SK-N-SH (cell line): ENCODE data around the gene ITCH.
A peak's percentile ranks its signal among the peaks of the same experiment; 100 is the strongest.

Experiments used
- ELF1 ChIP-seq: IDR thresholded peaks from 2 replicates; pipeline ENCODE4 v1.4.0; 2012
- EP300 ChIP-seq, 2 experiments: IDR thresholded peaks; 2 replicates each; pipeline versions ENCODE4 v1.4.0 to v1.6.1; 2012; ENCODE audit warnings: borderline replicate concordance in 1 of 2, low read depth in 1 of 2, low read length in 1 of 2
- EZH2phosphoT487 ChIP-seq: fragments of 200-600 bp; sonication (generic); IDR thresholded peaks from 2 replicates; pipeline ENCODE4 v1.6.1; 2017; ENCODE audit warnings: low read depth, mixed run types, mild to moderate bottlenecking, antibody characterized with exemption, moderate library complexity, borderline replicate concordance
- RCOR1 ChIP-seq: fragments of 150-350 bp; IDR thresholded peaks from 2 replicates; pipeline ENCODE4 v1.6.1; 2017; ENCODE audit warnings: antibody characterized with exemption, low read length
- RXRA ChIP-seq: IDR thresholded peaks from 2 replicates; pipeline ENCODE4 v1.4.0; 2012; ENCODE audit warnings: low read depth, mild to moderate bottlenecking, borderline replicate concordance
- TEAD4 ChIP-seq: IDR thresholded peaks from 2 replicates; pipeline ENCODE4 v1.4.0; 2012; ENCODE audit warnings: mild to moderate bottlenecking, borderline replicate concordance; ENCODE audit not compliant: insufficient read depth
- YY1 ChIP-seq: IDR thresholded peaks from 2 replicates; pipeline ENCODE4 v1.4.0; 2012; ENCODE audit warnings: low read depth, mild to moderate bottlenecking
- TF ChIP-seq, protein P1 (sequence below): fragments of 200-600 bp; sonication (generic); IDR thresholded peaks from 2 replicates; pipeline ENCODE4 v1.6.1; 2017; ENCODE audit warnings: antibody characterized with exemption, mild to moderate bottlenecking, moderate library complexity
- TF ChIP-seq, protein P2 (sequence below): IDR thresholded peaks from 2 replicates; pipeline ENCODE4 v1.6.1; 2012; ENCODE audit warnings: mild to moderate bottlenecking, low read depth, low read length, moderate library complexity

DNA sequence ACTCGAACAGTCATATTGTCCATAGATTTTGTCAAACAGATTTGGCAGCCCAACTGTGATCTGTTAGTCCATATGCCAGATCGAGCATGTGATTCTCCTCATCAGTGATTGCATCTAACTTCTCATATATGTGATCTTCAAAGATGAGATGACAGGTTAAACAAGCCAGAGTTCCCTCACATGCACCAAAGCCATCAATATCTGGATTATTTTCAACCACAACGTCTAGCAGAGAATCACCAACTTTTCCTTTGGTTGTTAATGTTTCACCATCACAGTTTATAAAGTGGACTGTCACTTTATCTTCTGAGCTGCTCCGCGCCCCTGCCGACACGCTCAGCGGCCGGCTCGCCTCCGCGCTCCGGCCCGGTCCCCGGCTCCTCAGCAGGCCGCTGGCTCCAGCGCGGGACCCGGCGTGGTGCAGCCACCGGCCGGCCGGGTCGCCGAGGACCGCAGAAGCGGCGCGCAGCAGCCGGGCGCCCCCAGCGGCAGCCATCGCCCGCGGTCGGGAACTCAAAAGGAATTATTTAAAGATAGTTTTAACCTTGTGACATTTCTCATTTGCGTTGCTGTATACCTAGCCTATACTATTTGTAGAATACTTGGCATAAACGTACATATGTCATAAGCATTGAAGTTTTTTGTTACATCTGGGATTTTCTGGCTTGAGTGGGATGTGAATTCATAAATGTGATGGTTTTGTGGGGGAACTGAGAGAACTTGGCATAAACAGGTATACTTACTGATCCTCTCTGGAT is 113.1 kb downstream of the ITCH start:
- TF ChIP-seq, protein P1, sequence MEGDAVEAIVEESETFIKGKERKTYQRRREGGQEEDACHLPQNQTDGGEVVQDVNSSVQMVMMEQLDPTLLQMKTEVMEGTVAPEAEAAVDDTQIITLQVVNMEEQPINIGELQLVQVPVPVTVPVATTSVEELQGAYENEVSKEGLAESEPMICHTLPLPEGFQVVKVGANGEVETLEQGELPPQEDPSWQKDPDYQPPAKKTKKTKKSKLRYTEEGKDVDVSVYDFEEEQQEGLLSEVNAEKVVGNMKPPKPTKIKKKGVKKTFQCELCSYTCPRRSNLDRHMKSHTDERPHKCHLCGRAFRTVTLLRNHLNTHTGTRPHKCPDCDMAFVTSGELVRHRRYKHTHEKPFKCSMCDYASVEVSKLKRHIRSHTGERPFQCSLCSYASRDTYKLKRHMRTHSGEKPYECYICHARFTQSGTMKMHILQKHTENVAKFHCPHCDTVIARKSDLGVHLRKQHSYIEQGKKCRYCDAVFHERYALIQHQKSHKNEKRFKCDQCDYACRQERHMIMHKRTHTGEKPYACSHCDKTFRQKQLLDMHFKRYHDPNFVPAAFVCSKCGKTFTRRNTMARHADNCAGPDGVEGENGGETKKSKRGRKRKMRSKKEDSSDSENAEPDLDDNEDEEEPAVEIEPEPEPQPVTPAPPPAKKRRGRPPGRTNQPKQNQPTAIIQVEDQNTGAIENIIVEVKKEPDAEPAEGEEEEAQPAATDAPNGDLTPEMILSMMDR: peak; percentile 56
- TF ChIP-seq TEAD4 (no peak), YY1 (no peak), RXRA (no peak), RCOR1 (no peak), EZH2phosphoT487 (no peak), EP300 (IDR thresholded peaks at IDR 0.05; ENCODE audit: borderline replicate concordance in 1 of 2, low read depth in 1 of 2, low read length in 1 of 2) (no peak), ELF1 (no peak)
- TF ChIP-seq, protein P2, sequence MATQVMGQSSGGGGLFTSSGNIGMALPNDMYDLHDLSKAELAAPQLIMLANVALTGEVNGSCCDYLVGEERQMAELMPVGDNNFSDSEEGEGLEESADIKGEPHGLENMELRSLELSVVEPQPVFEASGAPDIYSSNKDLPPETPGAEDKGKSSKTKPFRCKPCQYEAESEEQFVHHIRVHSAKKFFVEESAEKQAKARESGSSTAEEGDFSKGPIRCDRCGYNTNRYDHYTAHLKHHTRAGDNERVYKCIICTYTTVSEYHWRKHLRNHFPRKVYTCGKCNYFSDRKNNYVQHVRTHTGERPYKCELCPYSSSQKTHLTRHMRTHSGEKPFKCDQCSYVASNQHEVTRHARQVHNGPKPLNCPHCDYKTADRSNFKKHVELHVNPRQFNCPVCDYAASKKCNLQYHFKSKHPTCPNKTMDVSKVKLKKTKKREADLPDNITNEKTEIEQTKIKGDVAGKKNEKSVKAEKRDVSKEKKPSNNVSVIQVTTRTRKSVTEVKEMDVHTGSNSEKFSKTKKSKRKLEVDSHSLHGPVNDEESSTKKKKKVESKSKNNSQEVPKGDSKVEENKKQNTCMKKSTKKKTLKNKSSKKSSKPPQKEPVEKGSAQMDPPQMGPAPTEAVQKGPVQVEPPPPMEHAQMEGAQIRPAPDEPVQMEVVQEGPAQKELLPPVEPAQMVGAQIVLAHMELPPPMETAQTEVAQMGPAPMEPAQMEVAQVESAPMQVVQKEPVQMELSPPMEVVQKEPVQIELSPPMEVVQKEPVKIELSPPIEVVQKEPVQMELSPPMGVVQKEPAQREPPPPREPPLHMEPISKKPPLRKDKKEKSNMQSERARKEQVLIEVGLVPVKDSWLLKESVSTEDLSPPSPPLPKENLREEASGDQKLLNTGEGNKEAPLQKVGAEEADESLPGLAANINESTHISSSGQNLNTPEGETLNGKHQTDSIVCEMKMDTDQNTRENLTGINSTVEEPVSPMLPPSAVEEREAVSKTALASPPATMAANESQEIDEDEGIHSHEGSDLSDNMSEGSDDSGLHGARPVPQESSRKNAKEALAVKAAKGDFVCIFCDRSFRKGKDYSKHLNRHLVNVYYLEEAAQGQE: no peak
